ENCODE data around the gene PMS2.
"Not testable (repeated sequence)": the region's sequence is repeated elsewhere in the genome, so short reads cannot be mapped to it uniquely, and the experiment has no call there.

Gene PMS2

GRCh38 chr7:6015917-6016652, 7.2 kb upstream of the PMS2 start:
- peak; percentile 94 for DNase-seq

GRCh38 chr7:6012355-6013104, 3.7 kb upstream of the PMS2 start:
- DNase-seq, result no peak

DNA sequence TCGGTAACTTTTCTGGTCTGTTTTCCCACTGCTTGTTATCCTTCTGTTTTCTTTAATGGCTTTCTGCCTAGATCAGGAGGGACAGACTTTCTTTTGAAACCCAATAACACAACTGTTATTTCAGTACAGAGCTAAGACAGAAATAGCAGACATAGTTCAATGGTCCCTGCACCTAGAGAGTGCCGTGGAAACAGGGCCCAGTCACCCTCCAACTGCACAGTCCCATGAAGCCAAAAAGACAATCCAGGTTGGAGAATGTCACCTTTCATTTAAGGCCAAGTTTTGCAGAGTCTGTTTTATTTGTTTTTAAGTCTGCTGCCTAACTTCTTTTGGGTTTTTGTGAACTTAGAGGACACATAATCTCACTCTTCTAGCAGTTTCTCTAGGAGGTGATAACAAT, 2.7 kb upstream of the PMS2 start:
- DNase-seq, result no peak

DNA sequence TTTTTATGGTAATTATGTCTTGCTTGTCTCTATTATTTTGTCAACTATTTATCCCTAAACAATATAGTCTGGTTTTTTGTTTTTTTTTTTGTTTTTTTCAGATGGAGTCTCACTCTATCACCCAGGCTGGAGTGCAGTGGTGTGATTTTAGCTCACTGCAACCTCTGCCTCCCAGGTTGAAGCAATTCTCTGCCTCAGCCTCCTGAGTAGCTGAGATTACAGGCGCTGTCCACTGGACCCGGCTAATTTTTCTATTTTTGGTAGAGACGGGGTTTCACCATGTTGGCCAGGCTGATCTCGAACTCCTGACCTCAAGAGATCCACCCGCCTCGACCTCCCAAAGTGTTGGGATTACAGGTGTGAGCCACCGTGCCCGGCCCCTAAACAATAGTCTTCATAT, 1.5 kb upstream of the PMS2 start:
- not testable (repeated sequence) for DNase-seq

GRCh38 chr7:6007835-6008590, 836 bp downstream of the PMS2 start:
- DNase-seq, result not testable (repeated sequence)

GRCh38 chr7:6007386-6007785, 1.5 kb downstream of the PMS2 start:
- no peak for DNase-seq

DNA sequence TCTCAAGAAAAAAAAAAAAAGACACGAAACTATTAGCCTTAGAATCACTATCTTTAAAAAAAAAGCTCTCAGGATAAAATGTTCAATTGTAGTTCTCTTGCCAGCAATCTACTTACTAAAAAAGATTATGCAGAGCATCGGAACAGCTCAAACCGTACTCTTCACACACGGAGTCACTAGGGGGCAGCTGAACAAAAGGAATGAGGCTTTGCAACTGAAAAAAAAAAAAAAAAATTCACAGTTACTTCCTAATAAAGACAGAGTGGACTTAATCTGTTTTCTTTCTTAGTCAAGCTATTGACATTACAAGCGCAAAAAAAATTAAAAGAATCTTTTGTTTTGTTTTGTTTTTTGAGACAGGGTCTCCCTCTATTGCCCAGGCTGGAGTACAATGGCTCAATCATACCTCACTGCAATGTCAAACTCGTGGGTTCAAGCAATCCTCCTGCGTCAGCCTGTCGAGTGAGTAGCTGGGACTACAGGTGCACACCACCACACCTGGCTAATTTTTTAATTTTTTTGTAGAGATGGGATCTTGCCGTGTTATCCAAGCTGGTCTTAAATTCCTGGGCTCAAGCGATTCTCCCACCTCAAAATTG, 11.5 kb downstream of the PMS2 start:
- peak; percentile 33 for DNase-seq

- not testable (repeated sequence) for DNase-seq
Observed at GRCh38 chr7:5987061-5987460, 21.8 kb downstream of the PMS2 start.

- not testable (repeated sequence) for DNase-seq
Observed at GRCh38 chr7:5979680-5980314, 29.1 kb downstream of the PMS2 start.

- not testable (repeated sequence) for DNase-seq
Observed at GRCh38 chr7:5973580-5973979, 35.3 kb downstream of the PMS2 start.

- DNase-seq, result not testable (repeated sequence)
Observed at GRCh38 chr7:5970347-5970911, 38.4 kb downstream of the PMS2 start, which contains the start of gene RSPH10B. Gene RSPH10B (minus strand): TSS chr7:5970689. CDS start chr7:5967116, 3,573 bp downstream.

GRCh38 chr7:5963810-5964209, 45.0 kb downstream of the PMS2 start:
- not testable (repeated sequence) for DNase-seq

- DNase-seq, result not testable (repeated sequence)
Observed at GRCh38 chr7:5963205-5963604, 45.6 kb downstream of the PMS2 start.

GRCh38 chr7:5934945-5935450, 73.9 kb downstream of the PMS2 start:
- not testable (repeated sequence) for DNase-seq

DNA sequence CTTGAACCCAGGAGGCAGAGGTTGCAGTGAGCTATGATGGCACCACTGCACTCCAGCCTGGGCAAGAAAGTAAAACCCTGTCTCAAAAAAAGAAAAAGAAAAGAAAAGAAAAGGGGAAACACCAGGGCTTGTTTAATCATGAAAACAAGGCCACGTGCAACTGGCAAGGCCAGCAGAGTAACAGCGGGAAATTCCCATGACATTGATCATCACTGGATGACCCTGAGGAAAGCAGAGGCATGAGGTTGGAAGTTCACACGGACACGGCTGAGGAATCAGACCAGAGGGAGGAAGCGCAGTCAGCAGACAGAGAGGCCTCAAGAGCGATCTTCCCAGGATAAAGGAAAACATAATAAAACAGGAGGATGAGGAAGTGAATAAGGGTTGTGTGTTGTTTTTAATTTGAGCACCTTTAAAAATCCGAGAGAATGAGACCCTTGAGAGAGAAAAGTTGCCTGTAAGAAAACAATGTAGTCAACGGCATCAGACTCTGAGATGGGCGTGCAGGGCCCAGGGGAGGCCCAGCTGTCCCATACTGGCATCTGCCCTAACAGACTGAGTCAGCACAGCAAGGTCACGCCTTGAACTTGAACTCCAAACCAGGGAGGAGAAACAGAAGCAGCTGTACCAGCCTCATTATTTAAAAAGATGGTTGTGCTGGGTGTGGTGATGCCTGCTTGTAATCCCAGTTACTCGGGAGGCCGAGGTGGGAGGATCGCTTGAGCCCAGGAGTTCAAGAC, 76.8 kb downstream of the PMS2 start:
- DNase-seq, result not testable (repeated sequence)

GRCh38 chr7:5931250-5931649, 77.6 kb downstream of the PMS2 start:
- DNase-seq, result not testable (repeated sequence)

DNA sequence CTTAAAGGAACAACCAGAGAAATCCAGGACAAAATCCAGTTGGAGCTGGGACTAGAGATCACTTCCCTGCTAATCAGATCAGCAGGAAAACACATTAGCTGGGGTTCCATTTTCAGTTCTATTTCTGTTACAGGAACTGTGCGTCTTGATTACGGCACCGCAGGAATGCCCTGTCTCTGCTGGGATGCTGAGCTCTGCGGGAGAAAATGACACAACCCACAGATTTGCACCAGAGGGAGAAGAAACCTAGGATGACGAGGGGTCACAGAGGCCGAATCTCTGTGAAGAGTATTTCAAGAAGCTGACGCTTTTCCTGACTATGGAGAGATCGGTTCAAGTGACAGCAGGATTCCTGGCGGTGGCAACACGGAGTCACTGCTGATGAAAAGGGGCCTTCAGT, 78.6 kb downstream of the PMS2 start:
- not testable (repeated sequence) for DNase-seq

DNA sequence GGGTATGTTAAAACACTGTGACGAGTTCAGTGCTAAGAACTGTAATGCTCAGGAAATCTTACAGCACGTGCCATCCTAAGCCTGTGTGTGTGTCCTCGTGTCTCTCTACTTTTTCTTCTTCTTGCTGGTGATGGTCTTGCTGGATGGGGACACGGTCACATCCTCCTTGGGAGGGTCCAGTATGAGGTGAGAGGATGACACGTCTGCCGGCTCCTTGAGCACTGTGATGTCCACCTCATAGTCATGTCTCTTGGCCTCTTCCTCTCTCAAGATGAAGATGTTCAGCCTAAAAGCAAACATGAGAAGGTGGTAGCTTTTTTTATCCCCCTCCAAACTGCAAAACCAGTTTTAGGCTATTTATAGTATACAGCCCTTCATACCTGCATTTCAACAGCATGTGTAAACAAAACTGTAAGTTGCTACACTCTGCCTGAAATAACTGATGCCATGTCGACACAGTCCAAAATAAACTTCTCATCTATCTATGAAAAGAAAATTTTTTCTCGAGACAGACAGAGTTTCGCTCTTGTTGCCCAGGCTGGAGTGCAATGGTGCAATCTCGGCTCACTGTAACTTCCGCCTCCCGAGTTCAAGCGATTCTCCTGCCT, 82.5 kb downstream of the PMS2 start:
- DNase-seq, result not testable (repeated sequence)

GRCh38 chr7:5924630-5925029, 84.2 kb downstream of the PMS2 start:
- DNase-seq, result not testable (repeated sequence)

DNA sequence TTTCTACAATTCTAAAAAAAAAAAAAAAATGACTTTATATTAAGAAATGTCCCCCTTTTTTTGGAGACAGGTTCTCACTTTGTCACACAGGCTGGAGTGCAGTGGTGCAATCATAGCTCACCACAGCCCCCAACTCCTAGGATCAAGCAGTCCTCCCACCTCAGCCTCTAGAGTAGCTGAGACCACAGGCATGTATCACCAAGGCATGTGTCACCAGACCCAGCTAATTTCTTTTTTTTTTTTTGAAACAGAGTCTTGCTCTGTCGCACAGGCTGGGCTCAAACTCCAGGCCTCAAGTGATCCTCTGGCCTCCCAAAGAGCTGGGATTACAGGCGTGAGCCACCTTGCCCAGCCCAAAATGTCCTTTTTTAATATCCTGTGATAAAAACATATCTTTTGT, 84.7 kb downstream of the PMS2 start:
- DNase-seq, result not testable (repeated sequence)

All from NCI-H2107 (cell line).